HepG2 (cell line): ENCODE data around the gene SEMA6B. TPM values are rescaled to one million over a fixed set of nuclear protein-coding genes. Genes with fewer than 3 reads are reported as not detected.

Experiments
- AKAP8 ChIP-seq: sonication (generic); formaldehyde crosslinking; IDR thresholded peaks from 2 replicates; pipeline ENCODE4 v1.5.1; 2020; ENCODE audit warnings: mild to moderate bottlenecking, missing genetic modification reagents
- BATF2 ChIP-seq: sonication (generic); formaldehyde crosslinking; IDR thresholded peaks from 2 replicates; pipeline ENCODE4 v1.8.0; 2022; ENCODE audit warnings: mild to moderate bottlenecking, missing genetic modification reagents, moderate library complexity
- CREB1 ChIP-seq, 2 experiments: fragments of 450-650 bp in 1 of 2; IDR thresholded peaks; 2 replicates each; pipeline ENCODE4 v1.6.1; 2016 to 2017; ENCODE audit warnings: control low read depth in 1 of 2, mild to moderate bottlenecking in 1 of 2, missing compliant biosample characterization in 1 of 2, missing genetic modification characterization in 1 of 2
- EED ChIP-seq: sonication (generic); formaldehyde crosslinking; IDR thresholded peaks from 2 replicates; pipeline ENCODE4 v1.5.0; 2020; ENCODE audit warnings: mild to moderate bottlenecking, missing genetic modification reagents
- HDAC6 ChIP-seq: fragments of 200-600 bp; sonication (generic); IDR thresholded peaks from 2 replicates; pipeline ENCODE4 v1.7.0; 2017; ENCODE audit warnings: mild to moderate bottlenecking, antibody characterized with exemption, low read length, low read depth
- HMG20A ChIP-seq: IDR thresholded peaks from 2 replicates; pipeline ENCODE4 v1.6.1; 2016; ENCODE audit warnings: borderline replicate concordance
- NRL ChIP-seq: sonication (generic); formaldehyde crosslinking; IDR thresholded peaks from 2 replicates; pipeline ENCODE4 v1.5.0; 2020; ENCODE audit warnings: missing genetic modification reagents, mild to moderate bottlenecking, moderate library complexity, borderline replicate concordance
- RXRB ChIP-seq: IDR thresholded peaks from 2 replicates; pipeline ENCODE4 v1.6.1; 2016; ENCODE audit warnings: borderline replicate concordance, missing genetic modification reagents, missing compliant biosample characterization
- SOX5 ChIP-seq: IDR thresholded peaks from 2 replicates; pipeline ENCODE4 v1.6.1; 2016; ENCODE audit warnings: borderline replicate concordance
- TBX2 ChIP-seq: sonication (generic); formaldehyde crosslinking; IDR thresholded peaks from 2 replicates; pipeline ENCODE4 v1.5.0; 2020; ENCODE audit warnings: missing genetic modification reagents, mild to moderate bottlenecking, borderline replicate concordance
- TRIM24 ChIP-seq: sonication (generic); formaldehyde crosslinking; IDR thresholded peaks from 2 replicates; pipeline ENCODE4 v1.8.0; 2022; ENCODE audit warnings: mild to moderate bottlenecking, missing genetic modification reagents
- YY1 ChIP-seq: IDR thresholded peaks from 2 replicates; pipeline ENCODE4 v1.6.1; 2011; ENCODE audit warnings: low read length, low read depth, moderate library complexity, mild to moderate bottlenecking; ENCODE audit not compliant: insufficient read depth, insufficient replicate concordance
- ZBTB21 ChIP-seq: sonication (generic); formaldehyde crosslinking; IDR thresholded peaks from 2 replicates; pipeline ENCODE4 v1.4.0; 2020; ENCODE audit warnings: missing genetic modification reagents
- ZBTB49 ChIP-seq: sonication (generic); formaldehyde crosslinking; IDR thresholded peaks from 2 replicates; pipeline ENCODE4 v1.4.0; 2020; ENCODE audit warnings: missing genetic modification reagents, borderline replicate concordance
- ZMYM2 ChIP-seq: sonication (generic); formaldehyde crosslinking; IDR thresholded peaks from 2 replicates; pipeline ENCODE4 v1.8.0; 2022; ENCODE audit warnings: mild to moderate bottlenecking, missing genetic modification reagents
- ZNF251 ChIP-seq: sonication (generic); formaldehyde crosslinking; IDR thresholded peaks from 2 replicates; pipeline ENCODE4 v1.9.0; 2021; ENCODE audit warnings: mild to moderate bottlenecking, missing genetic modification reagents
- ZNF30 ChIP-seq: sonication (generic); formaldehyde crosslinking; IDR thresholded peaks from 2 replicates; pipeline ENCODE4 v1.5.0; 2020; ENCODE audit warnings: mild to moderate bottlenecking, missing genetic modification reagents
- ZNF350 ChIP-seq: sonication (generic); formaldehyde crosslinking; IDR thresholded peaks from 2 replicates; pipeline ENCODE4 v1.4.0; 2020; ENCODE audit warnings: mild to moderate bottlenecking, low read depth, missing genetic modification reagents, borderline replicate concordance
- ZNF614 ChIP-seq: IDR thresholded peaks from 2 replicates; pipeline ENCODE4 v1.6.1; 2018; ENCODE audit warnings: missing biosample characterization, missing genetic modification reagents, inconsistent platforms, borderline replicate concordance
- ZNF615 ChIP-seq: sonication (generic); formaldehyde crosslinking; IDR thresholded peaks from 2 replicates; pipeline ENCODE4 v1.5.0; 2020; ENCODE audit warnings: mild to moderate bottlenecking, missing genetic modification reagents, borderline replicate concordance
- ZNF768 ChIP-seq: sonication (generic); formaldehyde crosslinking; IDR thresholded peaks from 2 replicates; pipeline ENCODE4 v1.4.0; 2020; ENCODE audit warnings: missing genetic modification reagents
- polyA plus RNA-seq, 8 experiments: library from polyadenylated mRNA; depleted of rRNA in 3 of 8; stranded (reverse) in 7 of 8; unstranded in 1 of 8; fragments of >200 nt; fragmentation: Illumina TruSeq in 4 of 8; extraction: Trizol in 4 of 8; gene quantifications; 2 replicates each; pipeline versions ENCODE4 v1.2.1 to v1.2.3, GENCODE V29; 2011 to 2016; ENCODE audit warnings: low read depth in 4 of 8, missing spikeins in 1 of 8, mixed read lengths in 1 of 8; ENCODE audit not compliant: insufficient read depth in 1 of 8
- total RNA-seq, 5 experiments: library from RNA; depleted of rRNA; stranded (reverse); fragments of >200 nt; fragmentation: Illumina TruSeq; extraction: Trizol; gene quantifications; 2 replicates each; pipeline ENCODE4 v1.2.3, GENCODE V29; 2016; ENCODE audit warnings: low read depth in 1 of 5
- TF ChIP-seq, protein P1 (sequence below): sonication (generic); formaldehyde crosslinking; IDR thresholded peaks from 2 replicates; pipeline ENCODE4 v1.8.0; 2022; ENCODE audit warnings: missing genetic modification reagents, mild to moderate bottlenecking, borderline replicate concordance
- TF ChIP-seq, protein P2 (sequence below): IDR thresholded peaks from 2 replicates; pipeline ENCODE4 v1.6.1; 2016; ENCODE audit warnings: mild to moderate bottlenecking
- TF ChIP-seq, protein P3 (sequence below): IDR thresholded peaks from 2 replicates; pipeline ENCODE4 v1.6.1; 2016; ENCODE audit warnings: mild to moderate bottlenecking, missing biosample characterization, missing genetic modification reagents

SEMA6B gene
- total and polyA plus RNA-seq, 2 of the 13 experiments (the other 11 are each of a cell fraction or from before 2014, with no cell fraction given): 45.5 to 67.1 TPM

- TF ChIP-seq ZNF350 (CRISPR knock-in tag) (no peak), TRIM24 (CRISPR knock-in tag) (no peak), ZNF614 (CRISPR knock-in tag) (0 out of 2 replicates have a peak, but pooled peaks have one; percentile 27), CREB1 (IDR thresholded peaks at IDR 0.05) (peak; percentile 60), CREB1 (CRISPR knock-in tag; IDR thresholded peaks at IDR 0.05) (no peak), TBX2 (CRISPR knock-in tag) (peak; percentile 77), NRL (CRISPR knock-in tag) (no peak), AKAP8 (CRISPR knock-in tag) (no peak), ZNF615 (no peak), HDAC6 (no peak), RXRB (CRISPR knock-in tag) (peak; percentile 48; the same call in 1 of the 2 replicates), ZBTB21 (CRISPR knock-in tag) (peak; percentile 75; the same call in 1 of the 2 replicates), ZNF30 (CRISPR knock-in tag) (no peak), EED (CRISPR knock-in tag) (no peak), SOX5 (CRISPR knock-in tag) (0 out of 2 replicates have a peak, but pooled peaks have one; percentile 19), YY1 (peak; percentile 34), ZNF768 (peak; percentile 22; the same call in 1 of the 2 replicates), ZMYM2 (CRISPR knock-in tag) (0 out of 2 replicates have a peak, but pooled peaks have one; percentile 53), BATF2 (CRISPR knock-in tag) (no peak), HMG20A (CRISPR knock-in tag) (no peak), ZBTB49 (CRISPR knock-in tag) (no peak), ZNF251 (CRISPR knock-in tag) (no peak)
- TF ChIP-seq, protein P1, sequence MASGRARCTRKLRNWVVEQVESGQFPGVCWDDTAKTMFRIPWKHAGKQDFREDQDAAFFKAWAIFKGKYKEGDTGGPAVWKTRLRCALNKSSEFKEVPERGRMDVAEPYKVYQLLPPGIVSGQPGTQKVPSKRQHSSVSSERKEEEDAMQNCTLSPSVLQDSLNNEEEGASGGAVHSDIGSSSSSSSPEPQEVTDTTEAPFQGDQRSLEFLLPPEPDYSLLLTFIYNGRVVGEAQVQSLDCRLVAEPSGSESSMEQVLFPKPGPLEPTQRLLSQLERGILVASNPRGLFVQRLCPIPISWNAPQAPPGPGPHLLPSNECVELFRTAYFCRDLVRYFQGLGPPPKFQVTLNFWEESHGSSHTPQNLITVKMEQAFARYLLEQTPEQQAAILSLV (CRISPR knock-in tag): no peak
- TF ChIP-seq, protein P2, sequence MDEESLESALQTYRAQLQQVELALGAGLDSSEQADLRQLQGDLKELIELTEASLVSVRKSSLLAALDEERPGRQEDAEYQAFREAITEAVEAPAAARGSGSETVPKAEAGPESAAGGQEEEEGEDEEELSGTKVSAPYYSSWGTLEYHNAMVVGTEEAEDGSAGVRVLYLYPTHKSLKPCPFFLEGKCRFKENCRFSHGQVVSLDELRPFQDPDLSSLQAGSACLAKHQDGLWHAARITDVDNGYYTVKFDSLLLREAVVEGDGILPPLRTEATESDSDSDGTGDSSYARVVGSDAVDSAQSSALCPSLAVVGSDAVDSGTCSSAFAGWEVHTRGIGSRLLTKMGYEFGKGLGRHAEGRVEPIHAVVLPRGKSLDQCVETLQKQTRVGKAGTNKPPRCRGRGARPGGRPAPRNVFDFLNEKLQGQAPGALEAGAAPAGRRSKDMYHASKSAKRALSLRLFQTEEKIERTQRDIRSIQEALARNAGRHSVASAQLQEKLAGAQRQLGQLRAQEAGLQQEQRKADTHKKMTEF (CRISPR knock-in tag): peak; percentile 21; the same call in 1 of the 2 replicates
- TF ChIP-seq, protein P3, sequence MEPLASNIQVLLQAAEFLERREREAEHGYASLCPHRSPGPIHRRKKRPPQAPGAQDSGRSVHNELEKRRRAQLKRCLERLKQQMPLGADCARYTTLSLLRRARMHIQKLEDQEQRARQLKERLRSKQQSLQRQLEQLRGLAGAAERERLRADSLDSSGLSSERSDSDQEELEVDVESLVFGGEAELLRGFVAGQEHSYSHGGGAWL: no peak
Measured at GRCh38 chr19:4589579-4590410, 30.3 kb upstream of the SEMA6B start (continued).
